HCT116 (cell line): ENCODE measurements around the gene TSPO. TPM values are rescaled to one million over a fixed set of nuclear protein-coding genes. Genes with fewer than 3 reads are reported as not detected.

Experiments used
- ATAC-seq: fragments of 200-7000 bp; cut with Tn5 transposase; 2 replicates; pipeline ENCODE4 v1.9.1; 2020; ENCODE audit warnings: mild to moderate bottlenecking, moderate library complexity
- BruUV-seq: library from RNA; stranded (reverse); fragments of 400-500 nt; replicated peaks from 2 replicates; lab custom pipeline; 2021; lab: Mats Ljungman, UMichigan
- CTCF ChIA-PET: fragments of 300-600 bp; sonication (Branson Sonifier 250); formaldehyde crosslinking; loops from one replicate; lab custom pipeline; 2021; ENCODE audit warnings: antibody characterized with exemption; lab: Charles Lee
- POLR2A ChIA-PET: fragments of 300-600, 350-600 bp; sonication (Branson Sonifier 250); formaldehyde crosslinking; loops from one replicate; lab custom pipeline; 2021; ENCODE audit warnings: antibody characterized with exemption; lab: Charles Lee
- RAD21 ChIA-PET, 2 experiments: fragments of 300-600 bp; sonication (Branson Sonifier 250); formaldehyde crosslinking; loops; one replicate each; lab custom pipeline; 2023; ENCODE audit warnings: low total read pairs in 2 of 2; ENCODE audit not compliant: uncharacterized antibody in 2 of 2, unreplicated experiment in 2 of 2, low non-redundant PET in 1 of 2; lab: Charles Lee
- DNase-seq: peaks from one replicate; pipeline ENCODE4 v3.0.0-alpha.2; 2010; ENCODE audit warnings: low read depth, low spot score
- H2AFZ ChIP-seq: fragments of 200-600 bp; shearing (Covaris generic), sonication (generic); 2 replicates; pipeline ENCODE4 v1.6.1; 2017; ENCODE audit warnings: low read depth, mixed run types, mixed read lengths, antibody characterized with exemption, low read length; ENCODE audit not compliant: poor library complexity, severe bottlenecking
- H3K27ac ChIP-seq: 2 replicates; pipeline ENCODE4 v1.5.1; 2012; ENCODE audit warnings: low read depth, low read length
- H3K27me3 ChIP-seq: fragments of 200-600 bp; sonication (generic); 2 replicates; pipeline ENCODE4 v1.6.1; 2016; ENCODE audit warnings: mixed run types, low read length, mixed read lengths; ENCODE audit not compliant: insufficient read depth
- H3K36me3 ChIP-seq, 2 experiments: fragments of 200-500 bp in 1 of 2; fragments of 200-600 bp in 1 of 2; sonication (Bioruptor generic) in 1 of 2; sonication (generic) in 1 of 2; 2 replicates each; pipeline versions ENCODE4 v1.5.1 to v1.6.1; 2014 to 2016; ENCODE audit warnings: low read length in 2 of 2, inconsistent platforms in 1 of 2, mixed read lengths in 1 of 2, mixed run types in 1 of 2; ENCODE audit not compliant: insufficient read depth in 2 of 2, control insufficient read depth in 1 of 2
- H3K4me1 ChIP-seq, 2 experiments: fragments of 200-600 bp in 1 of 2; sonication (generic) in 1 of 2; 2 replicates each; pipeline versions ENCODE4 v1.5.1 to v1.6.1; 2012 to 2017; ENCODE audit warnings: low read length in 2 of 2, inconsistent platforms in 1 of 2, mild to moderate bottlenecking in 1 of 2, mixed read lengths in 1 of 2, mixed run types in 1 of 2, moderate library complexity in 1 of 2; ENCODE audit not compliant: insufficient read depth in 2 of 2, control insufficient read depth in 1 of 2
- H3K4me2 ChIP-seq: fragments of 200-600 bp; sonication (generic); 2 replicates; pipeline ENCODE4 v1.6.1; 2017; ENCODE audit warnings: mixed run types, low read length, mixed read lengths
- H3K4me3 ChIP-seq, 2 experiments: fragments of 200-600 bp in 1 of 2; sonication (generic) in 1 of 2; replicated peaks in 1 of 2; 2 replicates each; pipeline ENCODE4 v1.5.1; 2011 to 2016; ENCODE audit warnings: low read length in 2 of 2, control low read depth in 1 of 2, low read depth in 1 of 2, mild to moderate bottlenecking in 1 of 2, mixed read lengths in 1 of 2, mixed run types in 1 of 2
- H3K79me2 ChIP-seq: fragments of 200-600 bp; sonication (generic); 2 replicates; pipeline ENCODE4 v1.6.1; 2017; ENCODE audit warnings: mild to moderate bottlenecking, mixed run types, low read length, moderate library complexity, mixed read lengths; ENCODE audit not compliant: insufficient read depth
- H3K9ac ChIP-seq: fragments of 200-600 bp; sonication (generic); 2 replicates; pipeline ENCODE4 v1.6.1; 2016; ENCODE audit warnings: low read length, mixed read lengths
- H3K9me2 ChIP-seq: fragments of 200-600 bp; sonication (generic), shearing (Covaris generic); 2 replicates; pipeline ENCODE4 v1.6.1; 2017; ENCODE audit warnings: mixed run types, mild to moderate bottlenecking, moderate library complexity; ENCODE audit not compliant: insufficient read depth
- H3K9me3 ChIP-seq, 2 experiments: fragments of 200-500 bp in 1 of 2; fragments of 200-600 bp in 1 of 2; sonication (Bioruptor generic) in 1 of 2; sonication (generic) in 1 of 2; 2 replicates each; pipeline ENCODE4 v1.6.1; 2014 to 2017; ENCODE audit warnings: low read length in 2 of 2, mixed read lengths in 2 of 2, inconsistent platforms in 1 of 2, low read depth in 1 of 2, mild to moderate bottlenecking in 1 of 2, mixed run types in 1 of 2, moderate library complexity in 1 of 2; ENCODE audit not compliant: control insufficient read depth in 1 of 2, insufficient read depth in 1 of 2
- H4K20me1 ChIP-seq: fragments of 200-600 bp; sonication (generic), shearing (Covaris generic); 2 replicates; pipeline ENCODE4 v1.6.1; 2017; ENCODE audit warnings: mixed run types, mild to moderate bottlenecking, moderate library complexity; ENCODE audit not compliant: insufficient read depth
- ATF3 ChIP-seq: IDR thresholded peaks from 2 replicates; pipeline ENCODE4 v1.6.1; 2012
- CBX3 ChIP-seq: IDR thresholded peaks from 2 replicates; pipeline ENCODE4 v1.6.1; 2012; ENCODE audit warnings: low read depth
- CEBPB ChIP-seq: IDR thresholded peaks from 2 replicates; pipeline ENCODE4 v1.6.1; 2012; ENCODE audit warnings: low read depth
- ELF1 ChIP-seq: IDR thresholded peaks from 2 replicates; pipeline ENCODE4 v1.6.1; 2012; ENCODE audit warnings: low read depth, borderline replicate concordance
- EZH2 ChIP-seq: fragments of 200-600 bp; sonication (generic); IDR thresholded peaks from 2 replicates; pipeline ENCODE4 v1.6.1; 2017; ENCODE audit warnings: antibody characterized with exemption, mixed run types
- FOSL1 ChIP-seq: IDR thresholded peaks from 2 replicates; pipeline ENCODE4 v1.6.1; 2012; ENCODE audit warnings: low read depth
- SP1 ChIP-seq: IDR thresholded peaks from 2 replicates; pipeline ENCODE4 v1.6.1; 2012; ENCODE audit warnings: low read depth
- YY1 ChIP-seq: IDR thresholded peaks from 2 replicates; pipeline ENCODE4 v1.6.1; 2011; ENCODE audit warnings: low read length, low read depth, moderate library complexity, mild to moderate bottlenecking; ENCODE audit not compliant: insufficient replicate concordance; ENCODE audit errors: extremely low read depth
- ZBTB33 ChIP-seq: IDR thresholded peaks from 2 replicates; pipeline ENCODE4 v1.6.1; 2011; ENCODE audit warnings: mild to moderate bottlenecking, low read length, moderate library complexity; ENCODE audit not compliant: insufficient replicate concordance; ENCODE audit errors: extremely low read depth
- ZFX ChIP-seq: fragments of 450-650 bp; IDR thresholded peaks from 2 replicates; pipeline ENCODE4 v1.6.1; 2017
- ZNF274 ChIP-seq: fragments of 200-500 bp; sonication (Bioruptor generic); IDR thresholded peaks from 2 replicates; pipeline ENCODE4 v1.6.1; 2014; ENCODE audit warnings: mild to moderate bottlenecking, low read depth, low read length, inconsistent platforms
- intact Hi-C: fragments of 100-400 bp; cut with micrococcal nuclease; formaldehyde crosslinking; loops from 2 replicates; pipeline ENCODE4 v1.10.0; 2022
- total RNA-seq: library from RNA; stranded (reverse); gene quantifications from one replicate; pipeline ENCODE4 v1.2.1, GENCODE V29; 2021; ENCODE audit not compliant: unreplicated experiment
- TF ChIP-seq, protein P1 (sequence below), 3 experiments: fragments of 200-600 bp in 1 of 3; sonication (generic) in 1 of 3; IDR thresholded peaks in 2 of 3; conservative IDR thresholded peaks in 1 of 3; 2 replicates each; pipeline ENCODE4 v1.5.1; 2012 to 2017; ENCODE audit warnings: low read depth in 2 of 3, low read length in 2 of 3, antibody characterized with exemption in 1 of 3, borderline replicate concordance in 1 of 3, control low read depth in 1 of 3, mild to moderate bottlenecking in 1 of 3, mixed read lengths in 1 of 3, mixed run types in 1 of 3, moderate library complexity in 1 of 3; ENCODE audit not compliant: insufficient read depth in 1 of 3
- TF ChIP-seq, protein P2 (sequence below): IDR thresholded peaks from 2 replicates; pipeline ENCODE4 v1.6.1; 2012; ENCODE audit warnings: low read depth

TSPO gene
- total RNA-seq, 1 experiment from 2014 or later = 192 TPM

- RAD21 ChIA-PET = no interaction called here
- Histone ChIP-seq H3K9me3 (no peaks in the 10 kb centered on the region), H2AFZ (no peak overlapping the region), H3K9me2 (no peaks in the 10 kb centered on the region), H3K36me3 (peaks cover 17 to 40% of the 10 kb centered on the region in 2 experiments; a peak in 3 of 4 replicates), H3K4me2 (no peak overlapping the region), H3K27me3 (no peaks in the 10 kb centered on the region), H3K4me1 (no peaks in the 10 kb centered on the region), H3K4me3 (no peak overlapping the region), H3K79me2 (no peaks in the 10 kb centered on the region), H3K9ac (no peak overlapping the region), H3K27ac (no peak overlapping the region), H4K20me1 (no peaks in the 10 kb centered on the region)
- DNase-seq (no peak), ATAC-seq (no peak)
- intact Hi-C loops = no loop called here
- no peak for TF ChIP-seq CEBPB
- TF ChIP-seq EZH2 = no peak
- TF ChIP-seq ZNF274 = no peak
- BruUV-seq = no TSS peak
- POLR2A ChIA-PET = no interaction called here
- CTCF ChIA-PET = no interaction called here
These were observed 19.7 kb downstream of the TSPO start for GRCh38 chr22:43171019-43171491.

DNA sequence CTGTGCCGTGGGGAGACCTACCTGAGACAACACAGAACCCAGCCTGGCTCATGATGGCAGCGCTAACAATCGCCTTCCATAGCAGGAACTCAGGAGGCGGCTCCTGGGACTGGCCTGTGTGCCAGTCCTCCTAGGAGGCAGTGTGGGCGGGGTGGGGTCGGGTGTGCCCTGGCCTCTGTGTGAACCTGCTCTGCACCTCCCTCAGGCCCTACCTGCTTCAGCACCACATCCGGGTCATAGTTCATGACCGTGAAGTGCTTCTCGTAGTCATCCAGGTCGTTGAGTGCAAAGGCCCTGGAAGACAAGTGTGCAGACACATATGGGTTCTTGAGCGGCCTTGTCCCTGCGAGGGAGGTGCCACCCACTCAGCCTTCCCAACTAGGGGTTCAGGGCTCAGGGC is 20.2 kb downstream of the TSPO start:
- Histone ChIP-seq H3K4me2 (no peak overlapping the region), H3K27ac (no peak overlapping the region), H3K9me2 (no peaks in the 10 kb centered on the region), H3K9me3 (no peaks in the 10 kb centered on the region), H3K4me1 (no peaks in the 10 kb centered on the region), H2AFZ (no peak overlapping the region), H4K20me1 (no peaks in the 10 kb centered on the region), H3K79me2 (no peaks in the 10 kb centered on the region), H3K4me3 (no peak overlapping the region), H3K9ac (no peak overlapping the region), H3K27me3 (no peaks in the 10 kb centered on the region), H3K36me3 (peaks cover 17 to 42% of the 10 kb centered on the region in 2 experiments; a peak in 3 of 4 replicates)
- ChIA-PET RAD21 (no interaction called here), POLR2A (no interaction called here), CTCF (no interaction called here)
- intact Hi-C loops = no loop called here
- no TSS peak for BruUV-seq
- DNase-seq (no peak), ATAC-seq (no peak)
- TF ChIP-seq ATF3 (no peak), YY1 (no peak), ZBTB33 (no peak), SP1 (no peak), ELF1 (no peak), FOSL1 (no peak), CBX3 (no peak), ZFX (no peak)
- TF ChIP-seq, protein P1, sequence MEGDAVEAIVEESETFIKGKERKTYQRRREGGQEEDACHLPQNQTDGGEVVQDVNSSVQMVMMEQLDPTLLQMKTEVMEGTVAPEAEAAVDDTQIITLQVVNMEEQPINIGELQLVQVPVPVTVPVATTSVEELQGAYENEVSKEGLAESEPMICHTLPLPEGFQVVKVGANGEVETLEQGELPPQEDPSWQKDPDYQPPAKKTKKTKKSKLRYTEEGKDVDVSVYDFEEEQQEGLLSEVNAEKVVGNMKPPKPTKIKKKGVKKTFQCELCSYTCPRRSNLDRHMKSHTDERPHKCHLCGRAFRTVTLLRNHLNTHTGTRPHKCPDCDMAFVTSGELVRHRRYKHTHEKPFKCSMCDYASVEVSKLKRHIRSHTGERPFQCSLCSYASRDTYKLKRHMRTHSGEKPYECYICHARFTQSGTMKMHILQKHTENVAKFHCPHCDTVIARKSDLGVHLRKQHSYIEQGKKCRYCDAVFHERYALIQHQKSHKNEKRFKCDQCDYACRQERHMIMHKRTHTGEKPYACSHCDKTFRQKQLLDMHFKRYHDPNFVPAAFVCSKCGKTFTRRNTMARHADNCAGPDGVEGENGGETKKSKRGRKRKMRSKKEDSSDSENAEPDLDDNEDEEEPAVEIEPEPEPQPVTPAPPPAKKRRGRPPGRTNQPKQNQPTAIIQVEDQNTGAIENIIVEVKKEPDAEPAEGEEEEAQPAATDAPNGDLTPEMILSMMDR (IDR thresholded peaks at IDR 0.05 in 2 of 3, conservative IDR thresholded peaks at IDR 0.05 in 1 of 3; ENCODE audit: borderline replicate concordance in 1 of 3, insufficient read depth in 1 of 3, low read depth in 2 of 3, low read length in 2 of 3) = no peak
- TF ChIP-seq, protein P2, sequence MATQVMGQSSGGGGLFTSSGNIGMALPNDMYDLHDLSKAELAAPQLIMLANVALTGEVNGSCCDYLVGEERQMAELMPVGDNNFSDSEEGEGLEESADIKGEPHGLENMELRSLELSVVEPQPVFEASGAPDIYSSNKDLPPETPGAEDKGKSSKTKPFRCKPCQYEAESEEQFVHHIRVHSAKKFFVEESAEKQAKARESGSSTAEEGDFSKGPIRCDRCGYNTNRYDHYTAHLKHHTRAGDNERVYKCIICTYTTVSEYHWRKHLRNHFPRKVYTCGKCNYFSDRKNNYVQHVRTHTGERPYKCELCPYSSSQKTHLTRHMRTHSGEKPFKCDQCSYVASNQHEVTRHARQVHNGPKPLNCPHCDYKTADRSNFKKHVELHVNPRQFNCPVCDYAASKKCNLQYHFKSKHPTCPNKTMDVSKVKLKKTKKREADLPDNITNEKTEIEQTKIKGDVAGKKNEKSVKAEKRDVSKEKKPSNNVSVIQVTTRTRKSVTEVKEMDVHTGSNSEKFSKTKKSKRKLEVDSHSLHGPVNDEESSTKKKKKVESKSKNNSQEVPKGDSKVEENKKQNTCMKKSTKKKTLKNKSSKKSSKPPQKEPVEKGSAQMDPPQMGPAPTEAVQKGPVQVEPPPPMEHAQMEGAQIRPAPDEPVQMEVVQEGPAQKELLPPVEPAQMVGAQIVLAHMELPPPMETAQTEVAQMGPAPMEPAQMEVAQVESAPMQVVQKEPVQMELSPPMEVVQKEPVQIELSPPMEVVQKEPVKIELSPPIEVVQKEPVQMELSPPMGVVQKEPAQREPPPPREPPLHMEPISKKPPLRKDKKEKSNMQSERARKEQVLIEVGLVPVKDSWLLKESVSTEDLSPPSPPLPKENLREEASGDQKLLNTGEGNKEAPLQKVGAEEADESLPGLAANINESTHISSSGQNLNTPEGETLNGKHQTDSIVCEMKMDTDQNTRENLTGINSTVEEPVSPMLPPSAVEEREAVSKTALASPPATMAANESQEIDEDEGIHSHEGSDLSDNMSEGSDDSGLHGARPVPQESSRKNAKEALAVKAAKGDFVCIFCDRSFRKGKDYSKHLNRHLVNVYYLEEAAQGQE = no peak
